ENCODE measurements around the gene IL7R.

The IL7R gene

DNA sequence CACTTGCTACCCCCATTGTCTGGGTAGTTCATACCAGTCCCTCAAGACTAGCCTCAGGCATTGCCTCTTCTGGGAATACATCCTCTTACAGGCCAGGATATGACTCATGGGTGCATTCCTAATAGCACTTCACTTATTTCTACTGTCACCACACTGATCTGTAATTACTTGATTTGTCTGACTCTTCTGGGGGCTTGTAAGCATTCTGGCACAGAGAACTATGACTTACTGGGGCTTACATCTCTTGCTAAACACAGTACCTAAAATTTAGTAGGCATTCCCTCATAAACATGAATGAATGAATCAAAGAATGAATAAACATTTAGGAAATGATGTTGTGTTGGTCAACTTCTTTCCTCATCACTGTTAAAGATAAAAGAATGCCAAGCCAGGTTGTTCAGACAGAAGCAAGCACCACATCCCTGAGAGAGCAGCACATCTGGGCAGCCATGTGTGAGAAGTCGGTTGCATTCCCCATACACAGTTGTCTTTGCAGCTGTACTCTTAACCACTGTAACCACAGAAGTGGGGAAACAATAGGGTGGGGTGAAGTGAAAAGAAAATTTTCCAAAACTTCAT lies 27.6 kb downstream of the IL7R start:
- DNase-seq (ENCODE audit: low read depth in 1 of 2, low spot score in 1 of 2) = peak; percentile 30 to 83
- Histone ChIP-seq H3K27me3 (ENCODE audit: insufficient read depth, poor library complexity, severe bottlenecking) (no peaks in the 10 kb centered on the region), H3K4me3 (replicated peaks; ENCODE audit: insufficient read depth, low read length) (no peak overlapping the region), H3K27ac (replicated peaks) (peak overlapping the region; percentile 73)
- TF ChIP-seq SPI1 (IDR thresholded peaks at IDR 0.05; ENCODE audit: borderline replicate concordance, low read depth) (peak; percentile 20; the same call in 1 of the 2 replicates), GABPA (IDR thresholded peaks at IDR 0.05; ENCODE audit: low read depth) (no peak), POLR2AphosphoS5 (IDR thresholded peaks at IDR 0.05; ENCODE audit: low read depth) (peak; percentile 97)
- TF ChIP-seq, protein P1, sequence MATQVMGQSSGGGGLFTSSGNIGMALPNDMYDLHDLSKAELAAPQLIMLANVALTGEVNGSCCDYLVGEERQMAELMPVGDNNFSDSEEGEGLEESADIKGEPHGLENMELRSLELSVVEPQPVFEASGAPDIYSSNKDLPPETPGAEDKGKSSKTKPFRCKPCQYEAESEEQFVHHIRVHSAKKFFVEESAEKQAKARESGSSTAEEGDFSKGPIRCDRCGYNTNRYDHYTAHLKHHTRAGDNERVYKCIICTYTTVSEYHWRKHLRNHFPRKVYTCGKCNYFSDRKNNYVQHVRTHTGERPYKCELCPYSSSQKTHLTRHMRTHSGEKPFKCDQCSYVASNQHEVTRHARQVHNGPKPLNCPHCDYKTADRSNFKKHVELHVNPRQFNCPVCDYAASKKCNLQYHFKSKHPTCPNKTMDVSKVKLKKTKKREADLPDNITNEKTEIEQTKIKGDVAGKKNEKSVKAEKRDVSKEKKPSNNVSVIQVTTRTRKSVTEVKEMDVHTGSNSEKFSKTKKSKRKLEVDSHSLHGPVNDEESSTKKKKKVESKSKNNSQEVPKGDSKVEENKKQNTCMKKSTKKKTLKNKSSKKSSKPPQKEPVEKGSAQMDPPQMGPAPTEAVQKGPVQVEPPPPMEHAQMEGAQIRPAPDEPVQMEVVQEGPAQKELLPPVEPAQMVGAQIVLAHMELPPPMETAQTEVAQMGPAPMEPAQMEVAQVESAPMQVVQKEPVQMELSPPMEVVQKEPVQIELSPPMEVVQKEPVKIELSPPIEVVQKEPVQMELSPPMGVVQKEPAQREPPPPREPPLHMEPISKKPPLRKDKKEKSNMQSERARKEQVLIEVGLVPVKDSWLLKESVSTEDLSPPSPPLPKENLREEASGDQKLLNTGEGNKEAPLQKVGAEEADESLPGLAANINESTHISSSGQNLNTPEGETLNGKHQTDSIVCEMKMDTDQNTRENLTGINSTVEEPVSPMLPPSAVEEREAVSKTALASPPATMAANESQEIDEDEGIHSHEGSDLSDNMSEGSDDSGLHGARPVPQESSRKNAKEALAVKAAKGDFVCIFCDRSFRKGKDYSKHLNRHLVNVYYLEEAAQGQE (IDR thresholded peaks at IDR 0.05; ENCODE audit: insufficient replicate concordance, low read depth) = no peak
- TF ChIP-seq, protein P2, sequence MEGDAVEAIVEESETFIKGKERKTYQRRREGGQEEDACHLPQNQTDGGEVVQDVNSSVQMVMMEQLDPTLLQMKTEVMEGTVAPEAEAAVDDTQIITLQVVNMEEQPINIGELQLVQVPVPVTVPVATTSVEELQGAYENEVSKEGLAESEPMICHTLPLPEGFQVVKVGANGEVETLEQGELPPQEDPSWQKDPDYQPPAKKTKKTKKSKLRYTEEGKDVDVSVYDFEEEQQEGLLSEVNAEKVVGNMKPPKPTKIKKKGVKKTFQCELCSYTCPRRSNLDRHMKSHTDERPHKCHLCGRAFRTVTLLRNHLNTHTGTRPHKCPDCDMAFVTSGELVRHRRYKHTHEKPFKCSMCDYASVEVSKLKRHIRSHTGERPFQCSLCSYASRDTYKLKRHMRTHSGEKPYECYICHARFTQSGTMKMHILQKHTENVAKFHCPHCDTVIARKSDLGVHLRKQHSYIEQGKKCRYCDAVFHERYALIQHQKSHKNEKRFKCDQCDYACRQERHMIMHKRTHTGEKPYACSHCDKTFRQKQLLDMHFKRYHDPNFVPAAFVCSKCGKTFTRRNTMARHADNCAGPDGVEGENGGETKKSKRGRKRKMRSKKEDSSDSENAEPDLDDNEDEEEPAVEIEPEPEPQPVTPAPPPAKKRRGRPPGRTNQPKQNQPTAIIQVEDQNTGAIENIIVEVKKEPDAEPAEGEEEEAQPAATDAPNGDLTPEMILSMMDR (IDR thresholded peaks at IDR 0.05; ENCODE audit: insufficient read depth, low read length) = no peak

DNA sequence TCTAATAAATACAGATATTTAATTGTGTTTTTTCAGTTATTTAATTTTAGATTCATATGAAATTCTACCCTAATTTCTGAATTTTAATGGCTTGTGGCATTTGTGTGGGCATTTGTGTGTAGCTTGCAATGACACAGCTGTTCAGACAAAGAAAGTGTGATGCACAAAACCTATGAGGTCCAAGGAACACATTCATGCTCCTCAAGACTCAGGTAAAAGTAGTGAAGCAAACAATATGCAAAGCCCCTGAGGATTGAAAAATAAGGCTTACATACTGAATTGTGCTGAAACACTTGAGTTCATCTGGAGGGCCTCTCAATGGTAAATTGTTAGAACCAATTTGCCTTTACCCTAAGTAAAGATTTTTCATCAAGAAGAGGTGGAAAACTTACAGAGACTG lies 28.1 kb downstream of the IL7R start:
- Histone ChIP-seq H3K27ac (replicated peaks) (peak overlapping the region; percentile 73), H3K4me3 (replicated peaks; ENCODE audit: insufficient read depth, low read length) (no peak overlapping the region), H3K27me3 (ENCODE audit: insufficient read depth, poor library complexity, severe bottlenecking) (no peaks in the 10 kb centered on the region)
- TF ChIP-seq, protein P2 (IDR thresholded peaks at IDR 0.05; ENCODE audit: insufficient read depth, low read length) = no peak
- TF ChIP-seq SPI1 (IDR thresholded peaks at IDR 0.05; ENCODE audit: borderline replicate concordance, low read depth) = no peak
- TF ChIP-seq, protein P1 (IDR thresholded peaks at IDR 0.05; ENCODE audit: insufficient replicate concordance, low read depth) = no peak
- no peak for TF ChIP-seq GABPA (IDR thresholded peaks at IDR 0.05; ENCODE audit: low read depth)
- no peak for TF ChIP-seq POLR2AphosphoS5 (IDR thresholded peaks at IDR 0.05; ENCODE audit: low read depth)
- no peak for DNase-seq (ENCODE audit: low read depth in 1 of 2, low spot score in 1 of 2)

DNA sequence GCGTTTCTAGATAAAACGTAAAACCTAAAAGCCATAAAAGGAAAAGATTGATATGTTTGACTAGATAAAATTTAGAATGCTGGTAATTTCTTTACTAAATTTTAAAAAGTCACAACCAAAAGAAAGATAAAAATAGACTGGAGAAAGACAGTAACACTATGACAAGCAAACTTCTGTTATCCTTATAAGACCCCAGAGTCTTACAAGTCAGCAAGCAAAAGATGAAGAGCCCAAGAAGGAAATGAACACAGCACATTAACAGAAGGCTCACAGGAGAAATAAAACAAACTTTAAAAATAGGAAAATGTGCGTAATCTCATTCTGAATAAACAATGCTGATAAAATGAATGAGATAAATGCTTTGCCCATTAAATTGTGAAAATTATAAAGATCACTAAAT lies 29.7 kb downstream of the IL7R start:
- Histone ChIP-seq H3K4me3 (replicated peaks; ENCODE audit: insufficient read depth, low read length) (no peak overlapping the region), H3K27ac (replicated peaks) (no peak overlapping the region), H3K27me3 (ENCODE audit: insufficient read depth, poor library complexity, severe bottlenecking) (no peaks in the 10 kb centered on the region)
- TF ChIP-seq GABPA (IDR thresholded peaks at IDR 0.05; ENCODE audit: low read depth) (no peak), SPI1 (IDR thresholded peaks at IDR 0.05; ENCODE audit: borderline replicate concordance, low read depth) (no peak), POLR2AphosphoS5 (IDR thresholded peaks at IDR 0.05; ENCODE audit: low read depth) (no peak)
- TF ChIP-seq, protein P2 (IDR thresholded peaks at IDR 0.05; ENCODE audit: insufficient read depth, low read length) = no peak
- TF ChIP-seq, protein P1 (IDR thresholded peaks at IDR 0.05; ENCODE audit: insufficient replicate concordance, low read depth) = no peak
- no peak for DNase-seq (ENCODE audit: low read depth in 1 of 2, low spot score in 1 of 2)

All from HL-60 (cell line).